ENCODE measurements around the gene MAGEA6.
"Not testable (repeated sequence)": the region's sequence is repeated elsewhere in the genome, so short reads cannot be mapped to it uniquely, and the experiment has no call there.

MAGEA6 gene, protein sequence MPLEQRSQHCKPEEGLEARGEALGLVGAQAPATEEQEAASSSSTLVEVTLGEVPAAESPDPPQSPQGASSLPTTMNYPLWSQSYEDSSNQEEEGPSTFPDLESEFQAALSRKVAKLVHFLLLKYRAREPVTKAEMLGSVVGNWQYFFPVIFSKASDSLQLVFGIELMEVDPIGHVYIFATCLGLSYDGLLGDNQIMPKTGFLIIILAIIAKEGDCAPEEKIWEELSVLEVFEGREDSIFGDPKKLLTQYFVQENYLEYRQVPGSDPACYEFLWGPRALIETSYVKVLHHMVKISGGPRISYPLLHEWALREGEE

DNA sequence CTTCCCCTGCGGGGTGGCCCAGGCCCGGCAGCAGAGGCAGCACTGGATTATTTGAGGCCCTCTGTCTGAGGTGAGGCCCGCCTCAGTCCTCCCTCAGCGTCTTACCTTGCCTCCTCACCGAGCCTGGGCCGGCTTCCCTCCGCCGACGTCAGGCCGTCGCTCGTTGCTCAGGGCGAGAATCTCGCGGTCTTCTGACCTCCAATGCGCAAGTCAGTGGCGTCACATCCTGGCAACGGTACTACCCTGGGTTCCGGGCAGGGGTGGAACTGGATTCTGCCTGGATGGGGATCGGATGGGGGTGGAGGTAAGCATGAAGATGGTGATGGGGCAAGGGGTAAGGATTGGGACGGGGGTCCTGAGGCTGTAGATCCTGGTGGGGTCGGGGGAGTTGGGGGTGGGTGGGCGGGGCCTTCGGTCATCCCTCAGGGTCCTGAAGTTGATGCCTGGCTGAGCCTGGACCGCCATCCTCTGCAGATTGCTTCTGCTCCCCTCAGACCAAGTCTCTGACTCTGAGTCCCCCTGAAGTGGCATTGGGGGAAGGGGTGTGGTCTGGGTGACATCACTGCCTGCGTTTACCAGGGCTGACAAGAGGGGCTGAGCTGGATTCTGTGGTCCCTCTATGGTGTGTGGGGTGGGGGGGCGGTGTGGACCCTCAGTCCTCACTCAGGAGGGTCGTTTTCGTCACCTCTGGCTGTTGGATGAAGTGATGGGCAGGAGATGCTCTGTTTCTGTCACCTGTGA is at the start of gene MAGEA6:
MAGEA6 (minus strand) TSS at position 141 of the 741 bp plus-strand sequence. CDS start 2,039 bp downstream, outside the sequence.
- DNase-seq (ENCODE audit: low read depth, low spot score) = not testable (repeated sequence)

DNA sequence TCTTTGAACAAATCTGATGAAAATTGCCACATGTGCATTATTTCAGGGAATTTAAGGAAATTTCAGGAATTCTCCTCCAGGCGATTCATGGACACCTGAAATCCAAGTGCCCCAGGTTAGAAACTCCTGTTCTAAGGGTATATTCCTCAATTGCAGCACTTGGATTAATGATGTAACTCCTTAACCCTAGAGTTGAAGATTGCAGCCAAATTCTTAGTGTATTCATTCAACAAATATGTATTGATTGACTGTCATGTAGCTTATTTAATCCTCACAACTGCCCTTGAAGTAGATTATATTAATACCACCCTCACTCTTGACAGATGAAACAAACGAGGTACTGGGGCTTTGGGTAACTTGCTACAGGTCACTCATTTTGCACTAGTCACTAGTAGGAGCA is 49.8 kb upstream of the MAGEA6 start:
- DNase-seq (ENCODE audit: low read depth, low spot score) = no peak

DNA sequence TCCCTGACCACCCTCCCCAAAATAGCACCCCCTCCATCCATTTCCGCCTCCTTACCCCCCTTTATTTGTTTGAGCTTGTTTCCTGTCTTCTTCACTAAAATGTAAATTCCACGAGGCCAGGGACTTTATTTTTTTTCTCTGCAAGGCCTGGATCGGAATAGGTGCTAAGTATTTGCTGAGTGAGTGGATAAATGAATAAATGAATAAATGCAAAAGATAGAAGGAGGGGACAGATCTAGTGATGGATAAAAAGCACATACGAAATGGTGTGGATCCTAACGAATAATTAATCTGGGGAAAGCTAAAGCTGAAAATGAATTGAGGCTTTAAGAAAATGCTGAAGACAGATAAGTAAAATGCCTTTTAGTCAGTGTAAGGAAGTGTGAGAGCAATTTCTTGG is 48.9 kb upstream of the MAGEA6 start:
- no peak for DNase-seq (ENCODE audit: low read depth, low spot score)

DNA sequence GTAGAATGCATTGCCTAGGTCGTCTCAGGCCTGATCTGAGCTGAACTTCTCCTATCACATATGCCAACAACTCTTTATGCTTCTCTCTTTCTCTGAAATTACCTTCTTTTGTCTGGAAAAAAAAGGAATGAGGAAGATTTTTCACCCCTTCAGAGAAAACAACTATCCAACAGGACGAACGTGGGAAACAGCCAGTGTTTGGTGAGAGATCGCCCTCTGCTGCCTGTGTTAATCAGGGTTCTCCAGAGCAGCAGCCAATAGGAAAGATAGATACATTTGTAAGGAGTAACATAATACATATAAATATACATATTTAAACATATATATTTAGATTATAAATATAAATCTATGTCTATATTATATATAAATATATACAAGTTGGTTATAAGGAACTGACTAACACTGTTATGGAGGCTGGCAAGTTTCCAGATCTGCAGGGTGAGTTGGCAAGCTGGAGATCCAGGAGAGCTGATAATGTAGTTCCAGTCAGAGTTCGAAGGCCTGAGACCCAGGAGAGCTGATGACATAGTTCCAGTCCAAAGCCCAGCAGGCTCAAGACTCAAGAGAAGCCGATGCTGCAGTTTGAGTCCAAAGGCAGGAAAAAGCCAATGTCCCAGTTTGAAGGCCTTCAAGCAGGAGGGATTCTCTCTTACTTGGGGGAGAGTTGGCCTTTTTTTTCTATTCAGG is 47.7 kb upstream of the MAGEA6 start:
- no peak for DNase-seq (ENCODE audit: low read depth, low spot score)

DNA sequence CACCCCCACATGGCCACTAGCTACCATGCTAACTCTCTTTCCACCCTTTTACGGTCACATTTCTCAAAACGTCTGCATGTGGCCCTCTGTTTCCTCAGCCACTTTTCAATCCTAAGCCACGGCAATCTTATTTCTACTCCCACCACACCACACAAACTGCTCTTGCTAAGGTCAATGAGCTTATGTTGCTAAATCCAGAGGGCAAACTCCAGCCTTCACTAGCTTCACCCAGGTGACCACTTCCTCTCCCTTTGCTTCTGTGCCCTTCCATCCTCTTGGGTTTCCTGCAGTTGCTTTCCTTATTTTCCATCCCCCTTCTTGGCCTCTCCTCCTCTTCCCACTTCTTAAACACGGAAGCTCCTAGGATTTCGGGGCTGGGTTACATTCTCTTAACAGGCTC is 44.6 kb upstream of the MAGEA6 start:
- DNase-seq (ENCODE audit: low read depth, low spot score) = no peak

DNA sequence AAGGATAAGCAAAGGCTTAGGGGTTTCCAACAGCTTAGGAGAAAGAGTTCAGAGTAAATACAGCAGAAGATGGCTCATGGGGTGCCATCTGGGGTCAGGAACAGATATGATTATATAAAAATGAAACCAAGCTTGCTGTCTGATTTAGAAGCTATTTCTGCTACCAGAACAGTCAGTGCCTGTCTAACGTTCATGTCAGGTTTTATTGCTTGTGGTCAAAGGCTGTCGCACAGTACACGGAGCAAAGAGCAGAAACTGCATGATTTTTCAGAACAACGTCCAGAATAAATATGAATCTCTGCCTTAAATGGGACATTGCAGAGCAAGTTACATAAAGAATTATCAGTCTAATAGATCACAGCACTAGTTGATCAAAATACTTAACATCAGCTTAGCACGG is 43.7 kb upstream of the MAGEA6 start:
- DNase-seq (ENCODE audit: low read depth, low spot score) = no peak

DNA sequence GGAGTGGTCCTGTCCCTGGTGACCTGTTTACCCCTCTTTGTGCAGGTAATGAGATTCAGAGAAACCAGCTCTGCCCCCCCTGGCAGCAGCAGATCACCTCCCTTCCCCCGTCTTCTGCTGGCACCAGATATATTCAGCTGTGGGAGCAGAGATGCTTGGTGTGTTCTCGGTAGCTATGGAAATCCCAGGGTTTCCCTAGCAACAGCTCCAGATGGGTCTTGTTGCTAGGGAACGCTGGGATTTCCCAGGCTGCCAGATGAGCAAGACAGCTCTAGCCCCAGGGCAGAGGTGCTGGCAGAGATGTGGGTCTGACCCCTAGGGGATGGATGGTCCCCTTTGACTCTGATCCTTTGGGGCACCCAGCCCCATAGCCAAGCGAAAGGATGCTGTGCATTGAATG is 40.9 kb upstream of the MAGEA6 start:
- no peak for DNase-seq (ENCODE audit: low read depth, low spot score)

DNA sequence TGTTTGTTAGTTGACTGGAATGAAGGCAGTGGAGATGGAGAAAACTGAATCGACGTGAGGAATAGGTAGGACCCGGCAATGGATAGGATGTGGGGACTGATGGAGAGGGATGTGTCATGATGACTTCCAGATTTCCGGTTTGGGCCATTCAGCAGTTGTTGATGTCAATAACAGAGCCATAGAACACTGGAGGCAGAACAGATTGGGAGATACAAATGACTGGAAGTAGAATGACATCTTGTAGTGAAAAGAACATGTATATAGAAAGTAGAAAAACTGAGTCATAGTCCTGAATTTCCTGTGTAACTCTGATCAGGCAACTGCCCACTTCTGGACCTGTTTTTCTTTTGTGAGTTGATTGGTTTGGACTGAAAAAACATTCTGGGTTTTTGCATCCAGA is 36.5 kb upstream of the MAGEA6 start:
- no peak for DNase-seq (ENCODE audit: low read depth, low spot score)

DNA sequence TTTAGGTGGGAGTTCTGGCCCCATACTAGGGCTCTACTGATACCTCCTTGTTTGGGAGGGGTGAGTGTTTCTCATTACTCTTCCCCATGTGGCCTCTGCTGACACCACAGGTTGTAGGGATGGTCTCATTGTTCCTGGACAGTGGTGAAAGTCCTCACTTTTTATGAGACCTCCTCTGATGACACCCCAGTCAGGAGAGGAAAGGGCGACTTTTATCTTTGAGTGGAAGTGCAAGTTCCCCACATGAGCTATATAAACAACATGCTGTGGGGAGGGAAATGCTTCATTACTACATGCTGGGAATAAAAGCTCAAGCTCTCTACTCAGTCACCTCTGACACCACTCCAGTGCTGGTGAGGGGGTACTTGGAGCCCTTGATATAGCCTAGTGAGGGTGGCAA is 29.5 kb upstream of the MAGEA6 start:
- no peak for DNase-seq (ENCODE audit: low read depth, low spot score)

DNA sequence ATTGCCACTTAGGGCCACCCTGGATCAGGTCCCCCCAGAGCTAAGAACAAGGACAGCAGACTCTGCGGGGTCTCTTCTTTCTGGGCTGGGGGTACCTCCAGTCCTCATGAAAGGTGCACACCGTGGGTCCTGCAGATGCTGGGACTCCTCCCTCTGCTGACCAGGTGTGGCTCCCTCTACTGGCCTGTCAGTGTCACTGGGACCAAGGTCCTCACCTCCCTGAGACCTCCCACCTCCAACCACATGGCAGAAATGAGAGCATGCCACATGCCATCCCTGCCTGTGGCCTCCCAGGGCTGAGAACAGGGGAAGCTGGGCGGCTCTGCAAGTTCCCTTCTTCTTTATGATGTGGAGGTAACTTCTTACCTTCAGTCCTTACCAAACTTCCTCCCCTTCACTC is 17.6 kb upstream of the MAGEA6 start:
- DNase-seq (ENCODE audit: low read depth, low spot score) = not testable (repeated sequence)

DNA sequence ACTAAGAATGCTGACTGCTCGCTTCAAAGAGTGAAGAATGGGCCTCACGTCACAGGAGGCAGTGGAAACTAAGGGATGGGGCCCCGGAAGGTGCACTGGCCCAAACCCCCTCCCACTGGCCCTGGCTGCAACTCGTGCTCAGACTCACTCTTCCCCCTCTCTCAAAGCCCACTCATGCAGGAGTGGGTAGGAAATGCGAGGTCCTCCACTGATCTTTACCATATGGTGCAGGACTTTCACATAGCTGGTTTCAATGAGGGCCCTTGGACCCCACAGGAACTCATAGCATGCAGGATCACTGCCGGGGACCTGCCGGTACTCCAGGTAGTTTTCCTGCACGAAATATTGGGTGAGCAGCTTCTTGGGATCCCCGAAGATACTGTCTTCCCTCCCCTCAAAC is 2.9 kb downstream of the MAGEA6 start:
- not testable (repeated sequence) for DNase-seq (ENCODE audit: low read depth, low spot score)

DNA sequence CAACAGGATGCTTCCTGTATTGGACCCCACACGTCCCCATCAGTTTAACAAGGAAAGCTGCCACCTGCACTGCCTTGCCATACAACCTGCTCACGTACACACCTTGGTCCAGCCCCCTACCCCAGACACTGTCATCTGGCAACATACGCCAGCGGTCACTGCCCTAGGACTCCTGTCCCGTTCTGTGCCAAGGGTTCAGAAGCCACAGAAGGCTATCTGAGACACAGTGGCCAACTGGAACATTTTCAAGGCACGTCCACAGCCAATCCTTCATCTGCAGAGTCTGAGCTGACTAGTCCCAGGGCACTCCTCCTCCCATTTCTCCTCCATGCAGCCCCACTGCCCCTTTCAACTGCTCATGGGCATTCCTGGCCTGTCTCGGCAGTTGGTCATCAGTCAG is 7.9 kb downstream of the MAGEA6 start:
- DNase-seq (ENCODE audit: low read depth, low spot score) = not testable (repeated sequence)

DNA sequence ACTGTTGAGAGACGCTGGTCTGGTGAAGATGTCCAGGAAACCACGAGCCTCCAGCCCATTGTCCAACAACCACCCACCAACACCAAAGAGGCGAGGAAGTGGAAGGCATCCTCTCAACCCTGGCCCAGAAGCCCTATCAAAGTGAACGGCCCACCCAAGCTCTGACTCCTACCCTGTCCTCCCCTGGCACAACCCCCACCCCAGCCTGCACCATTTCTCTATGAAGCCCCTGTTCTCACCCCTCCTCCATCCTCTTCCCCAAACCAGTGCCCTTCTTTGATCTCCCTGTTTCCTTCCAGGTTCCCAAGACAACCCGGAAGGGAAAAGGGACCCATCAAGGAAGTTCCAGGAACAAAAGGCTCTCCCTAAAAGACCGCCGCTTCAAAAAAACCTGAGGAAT is 9.9 kb downstream of the MAGEA6 start:
- DNase-seq (ENCODE audit: low read depth, low spot score) = not testable (repeated sequence)

DNA sequence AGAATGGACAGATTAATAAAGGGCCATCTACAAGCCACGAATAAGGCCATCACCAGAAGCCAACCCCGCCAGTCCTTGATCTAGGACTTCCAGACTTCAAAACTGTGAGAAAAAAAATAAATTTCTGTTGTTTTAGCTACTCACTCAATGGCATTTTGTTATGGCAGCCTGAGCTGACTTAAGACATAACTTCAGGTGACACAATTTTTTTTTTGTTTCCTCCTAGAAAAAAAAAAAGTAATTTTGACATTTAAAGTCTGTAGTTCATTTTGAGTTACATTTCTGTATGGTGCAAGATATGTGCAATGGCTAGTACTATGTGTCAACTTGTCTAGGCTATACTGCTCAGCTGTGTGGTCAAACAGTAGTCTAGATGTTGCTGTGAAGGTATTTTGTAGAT is 10.6 kb downstream of the MAGEA6 start, which contains the start of gene CSAG3:
CSAG3 (plus strand) TSS at position 301 of the 400 bp plus-strand sequence.
- not testable (repeated sequence) for DNase-seq (ENCODE audit: low read depth, low spot score)

DNA sequence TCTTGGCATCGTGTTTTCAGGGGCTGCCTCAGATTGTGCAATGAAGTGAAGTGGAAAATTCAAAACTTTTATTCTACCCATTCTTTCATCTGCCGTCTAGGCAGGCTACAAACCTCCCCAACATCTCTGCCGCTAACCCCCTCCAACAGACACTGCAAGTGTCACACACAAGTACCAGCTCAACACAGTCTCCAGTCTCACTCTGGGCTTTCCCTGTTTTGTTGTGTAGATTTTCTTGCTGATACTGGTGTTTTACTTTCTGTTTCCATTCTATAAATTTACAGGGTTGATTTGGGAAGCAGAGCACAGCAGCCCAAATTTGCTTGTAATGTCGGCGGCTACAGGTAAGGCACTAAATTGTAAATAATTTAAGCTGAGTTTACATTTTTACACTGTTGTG is 14.6 kb downstream of the MAGEA6 start:
- not testable (repeated sequence) for DNase-seq (ENCODE audit: low read depth, low spot score)

DNA sequence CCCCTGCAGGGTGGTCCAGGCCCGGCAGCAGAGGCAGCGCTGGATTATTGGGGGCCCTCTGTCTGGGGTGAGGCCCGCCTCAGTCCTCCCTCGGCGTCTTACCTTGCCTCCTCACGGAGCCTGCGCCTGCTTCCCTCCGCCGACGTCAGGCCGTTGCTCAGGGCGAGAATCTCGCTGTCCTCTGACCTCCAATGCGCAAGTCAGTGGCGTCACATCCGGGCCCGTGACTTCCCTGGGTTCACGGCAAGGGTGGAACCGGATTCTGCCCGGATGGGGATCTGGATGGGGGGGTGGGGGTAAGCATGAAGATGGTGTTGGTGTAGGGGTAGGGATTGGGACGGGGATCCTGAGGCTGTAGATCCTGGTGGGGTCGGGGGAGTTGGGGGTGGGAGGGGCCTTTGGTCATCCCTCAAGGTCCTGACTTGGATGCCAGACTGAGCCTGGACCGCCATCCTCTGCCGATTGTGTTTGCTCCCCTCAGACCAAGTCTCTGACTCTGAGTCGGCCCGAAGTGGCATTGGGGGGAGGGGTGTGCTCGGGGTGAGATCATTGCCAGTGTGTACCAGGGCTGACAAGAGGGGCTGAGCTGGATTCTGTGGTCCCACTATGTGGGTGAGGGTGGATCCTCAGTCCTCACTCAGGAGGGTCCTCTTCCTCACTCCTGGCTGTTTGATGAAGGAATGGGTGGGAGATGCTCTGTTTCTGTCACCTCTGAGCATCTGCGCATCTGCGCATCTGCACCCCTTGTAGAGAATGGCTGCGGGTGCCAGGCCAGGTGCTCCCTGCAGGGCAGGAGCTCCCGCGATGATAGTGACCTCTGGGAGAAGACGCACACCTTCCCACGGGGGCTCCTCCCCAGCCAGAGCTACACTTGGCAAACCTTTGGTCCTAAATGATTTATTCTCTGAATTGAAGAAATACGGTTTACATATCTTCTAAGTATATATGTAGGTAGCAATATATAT is 15.5 kb downstream of the MAGEA6 start, which contains the start of gene MAGEA2:
MAGEA2 (minus strand) TSS at position 157 of the 965 bp plus-strand sequence. CDS start 2,479 bp downstream, outside the sequence.
- DNase-seq (ENCODE audit: low read depth, low spot score) = not testable (repeated sequence)

DNA sequence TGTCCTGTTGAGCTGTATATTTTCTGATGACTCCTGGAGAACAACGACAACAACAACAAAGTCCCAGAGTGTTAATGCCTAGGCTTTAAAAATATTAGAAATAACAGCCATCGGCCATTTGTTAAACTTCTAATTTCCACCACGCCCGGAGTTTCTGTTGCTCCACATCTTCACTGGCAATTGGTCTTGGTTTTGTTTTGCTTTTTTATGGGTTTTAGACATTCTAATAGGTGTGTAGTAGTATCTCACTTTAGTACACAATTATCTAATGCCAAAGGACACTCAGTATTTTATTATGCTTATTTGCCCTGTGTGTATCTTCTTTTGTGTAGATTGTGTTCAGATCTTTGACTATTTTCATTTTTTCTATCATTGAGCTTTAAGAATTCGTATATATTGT is 30.9 kb downstream of the MAGEA6 start:
- no peak for DNase-seq (ENCODE audit: low read depth, low spot score)

DNA sequence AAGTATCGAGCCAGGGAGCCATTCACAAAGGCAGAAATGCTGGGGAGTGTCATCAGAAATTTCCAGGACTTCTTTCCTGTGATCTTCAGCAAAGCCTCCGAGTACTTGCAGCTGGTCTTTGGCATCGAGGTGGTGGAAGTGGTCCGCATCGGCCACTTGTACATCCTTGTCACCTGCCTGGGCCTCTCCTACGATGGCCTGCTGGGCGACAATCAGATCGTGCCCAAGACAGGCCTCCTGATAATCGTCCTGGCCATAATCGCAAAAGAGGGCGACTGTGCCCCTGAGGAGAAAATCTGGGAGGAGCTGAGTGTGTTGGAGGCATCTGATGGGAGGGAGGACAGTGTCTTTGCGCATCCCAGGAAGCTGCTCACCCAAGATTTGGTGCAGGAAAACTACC is 33.0 kb downstream of the MAGEA6 start:
- DNase-seq (ENCODE audit: low read depth, low spot score) = not testable (repeated sequence)

DNA sequence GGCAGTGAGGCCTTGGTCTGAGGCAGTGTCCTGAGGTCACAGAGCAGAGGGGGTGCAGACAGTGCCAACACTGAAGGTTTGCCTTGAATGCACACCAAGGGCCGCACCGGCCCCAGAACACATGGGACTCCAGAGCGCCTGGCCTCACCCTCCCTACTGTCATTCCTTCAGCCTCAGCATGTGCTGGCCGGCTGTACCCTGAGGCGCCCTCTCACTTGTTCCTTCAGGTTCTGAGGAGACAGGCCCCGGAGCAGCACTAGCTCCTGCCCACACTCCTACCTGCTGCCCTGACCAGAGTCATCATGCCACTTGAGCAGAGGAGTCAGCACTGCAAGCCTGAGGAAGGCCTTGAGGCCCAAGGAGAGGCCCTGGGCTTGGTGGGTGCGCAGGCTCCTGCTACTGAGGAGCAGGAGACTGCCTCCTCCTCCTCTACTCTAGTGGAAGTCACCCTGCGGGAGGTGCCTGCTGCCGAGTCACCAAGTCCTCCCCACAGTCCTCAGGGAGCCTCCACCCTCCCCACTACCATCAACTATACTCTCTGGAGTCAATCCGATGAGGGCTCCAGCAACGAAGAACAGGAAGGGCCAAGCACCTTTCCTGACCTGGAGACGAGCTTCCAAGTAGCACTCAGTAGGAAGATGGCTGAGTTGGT is 33.5 kb downstream of the MAGEA6 start:
- DNase-seq (ENCODE audit: low read depth, low spot score) = no peak

DNA sequence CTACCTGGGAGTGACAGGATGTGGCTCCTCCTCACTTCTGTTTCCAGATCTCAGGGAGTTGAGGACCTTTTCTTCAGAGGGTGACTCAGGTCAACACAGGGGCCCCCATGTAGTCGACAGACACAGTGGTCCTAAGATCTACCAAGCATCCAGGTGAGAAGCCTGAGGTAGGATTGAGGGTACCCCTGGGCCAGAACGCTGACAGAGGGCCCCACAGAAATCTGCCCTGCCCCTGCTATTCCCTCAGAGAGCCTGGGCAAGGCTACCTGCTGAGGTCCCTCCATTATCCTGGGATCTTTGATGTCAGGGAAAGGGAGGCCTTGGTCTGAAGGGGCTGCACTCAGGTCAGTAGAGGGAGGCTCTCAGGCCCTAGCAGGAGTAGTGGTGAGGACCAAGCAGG is 34.4 kb downstream of the MAGEA6 start:
- DNase-seq (ENCODE audit: low read depth, low spot score) = no peak
